ENCODE results near the gene FOXI3. TPM values are rescaled to one million over a fixed set of nuclear protein-coding genes. Genes with fewer than 3 reads are reported as not detected.
"Not testable (repeated sequence)": the region's sequence is repeated elsewhere in the genome, so short reads cannot be mapped to it uniquely, and the experiment has no call there.

Gene FOXI3
- total RNA-seq, 1 donor from 2014 or later, result not detected

DNA sequence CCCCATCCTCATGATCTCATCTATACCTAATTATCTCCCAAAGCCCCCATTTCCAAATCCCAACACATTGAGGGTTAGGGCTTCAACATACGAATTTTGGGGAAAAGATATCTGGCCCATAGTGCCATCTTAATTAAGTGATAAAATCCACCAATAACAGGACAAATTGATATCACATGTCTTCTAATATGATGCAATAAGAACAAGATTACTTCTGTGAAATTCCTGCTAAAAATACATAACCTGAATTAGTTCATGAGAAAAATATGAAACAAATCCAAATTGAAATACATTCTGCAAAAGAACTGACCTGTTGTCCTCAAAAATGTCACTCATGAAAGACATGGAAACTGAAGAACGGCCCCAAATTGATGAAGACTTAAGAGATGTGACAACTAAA is 28.8 kb downstream of the FOXI3 start:
- Histone ChIP-seq H3K27ac (no peak overlapping the region), H3K4me1 (no peaks in the 10 kb centered on the region), H3K27me3 (no peaks in the 10 kb centered on the region), H3K4me3 (no peak overlapping the region), H3K9me3 (no peaks in the 10 kb centered on the region), H3K36me3 (no peaks in the 10 kb centered on the region)
- DNase-seq (ENCODE audit: extremely low spot score in 2 of 2), result no peak
- intact Hi-C loops (cut with DNase I), result no loop called here
- TF ChIP-seq POLR2A (IDR thresholded peaks at IDR 0.05) (no peak), POLR2AphosphoS5 (IDR thresholded peaks at IDR 0.05; ENCODE audit: insufficient read depth in 1 of 2, low read depth in 1 of 2) (no peak)
- TF ChIP-seq, protein P1, sequence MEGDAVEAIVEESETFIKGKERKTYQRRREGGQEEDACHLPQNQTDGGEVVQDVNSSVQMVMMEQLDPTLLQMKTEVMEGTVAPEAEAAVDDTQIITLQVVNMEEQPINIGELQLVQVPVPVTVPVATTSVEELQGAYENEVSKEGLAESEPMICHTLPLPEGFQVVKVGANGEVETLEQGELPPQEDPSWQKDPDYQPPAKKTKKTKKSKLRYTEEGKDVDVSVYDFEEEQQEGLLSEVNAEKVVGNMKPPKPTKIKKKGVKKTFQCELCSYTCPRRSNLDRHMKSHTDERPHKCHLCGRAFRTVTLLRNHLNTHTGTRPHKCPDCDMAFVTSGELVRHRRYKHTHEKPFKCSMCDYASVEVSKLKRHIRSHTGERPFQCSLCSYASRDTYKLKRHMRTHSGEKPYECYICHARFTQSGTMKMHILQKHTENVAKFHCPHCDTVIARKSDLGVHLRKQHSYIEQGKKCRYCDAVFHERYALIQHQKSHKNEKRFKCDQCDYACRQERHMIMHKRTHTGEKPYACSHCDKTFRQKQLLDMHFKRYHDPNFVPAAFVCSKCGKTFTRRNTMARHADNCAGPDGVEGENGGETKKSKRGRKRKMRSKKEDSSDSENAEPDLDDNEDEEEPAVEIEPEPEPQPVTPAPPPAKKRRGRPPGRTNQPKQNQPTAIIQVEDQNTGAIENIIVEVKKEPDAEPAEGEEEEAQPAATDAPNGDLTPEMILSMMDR (IDR thresholded peaks at IDR 0.05), result no peak

DNA sequence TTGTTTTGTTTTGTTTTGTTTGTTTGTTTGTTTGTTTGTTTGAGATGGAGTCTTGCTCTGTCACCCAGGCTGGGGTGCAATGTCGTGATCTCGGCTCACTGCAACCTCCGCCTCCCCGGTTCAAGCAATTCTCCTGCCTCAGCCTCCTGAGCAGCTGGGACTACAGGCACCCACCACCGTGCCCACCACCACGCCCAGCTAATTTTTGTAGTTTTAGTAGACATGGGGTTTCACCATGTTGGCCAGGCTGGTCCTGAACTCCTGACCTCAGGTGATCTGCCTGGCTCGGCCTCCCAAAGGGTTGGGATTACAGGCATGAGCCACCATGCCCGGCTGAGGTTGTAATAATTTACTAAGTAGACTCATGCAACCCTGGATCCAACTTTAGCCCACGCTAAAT is 33.4 kb downstream of the FOXI3 start:
- H3K9me3 ChIP-seq; H3K27ac ChIP-seq; H3K36me3 ChIP-seq; H3K4me1 ChIP-seq; intact Hi-C loops (cut with DNase I); DNase-seq (ENCODE audit: extremely low spot score in 2 of 2); H3K4me3 ChIP-seq; H3K27me3 ChIP-seq: not testable (repeated sequence)

DNA sequence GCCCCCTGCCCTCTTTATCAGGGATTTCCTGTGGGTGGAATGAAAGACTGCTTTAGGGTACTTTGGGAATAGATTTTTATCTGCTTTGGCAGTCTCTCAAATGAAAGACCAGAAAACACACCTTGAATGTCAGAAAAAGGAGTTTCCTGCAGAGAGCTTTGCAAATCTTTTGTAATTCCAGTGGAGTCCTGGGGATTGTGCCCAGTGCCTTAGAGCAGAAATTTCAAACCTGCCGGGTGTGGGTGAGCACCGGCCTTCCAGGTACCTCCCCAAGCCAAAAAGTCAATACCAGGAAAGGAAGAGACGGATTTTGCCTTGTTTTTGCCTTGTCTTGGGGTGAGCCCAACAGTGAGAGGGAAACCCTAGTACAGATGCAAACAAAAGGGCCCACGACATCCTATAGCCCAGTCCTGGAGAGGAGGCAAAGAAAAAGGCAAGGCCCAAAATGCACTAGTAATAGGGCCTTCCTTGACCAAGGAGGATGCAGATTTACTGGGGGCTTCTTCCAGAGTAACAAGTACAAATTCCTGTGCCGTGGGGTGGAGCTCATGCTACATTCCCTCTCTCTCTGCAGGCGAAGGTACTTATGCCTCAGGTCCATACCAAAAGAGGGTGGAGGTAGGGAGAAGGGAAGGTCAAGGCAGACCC is 36.4 kb downstream of the FOXI3 start:
- peak in 1 of 2 donors; percentile 81 for DNase-seq (ENCODE audit: extremely low spot score in 2 of 2)
- Histone ChIP-seq H3K36me3 (no peaks in the 10 kb centered on the region), H3K27ac (no peak overlapping the region), H3K4me1 (no peaks in the 10 kb centered on the region), H3K9me3 (no peaks in the 10 kb centered on the region), H3K4me3 (no peak overlapping the region), H3K27me3 (no peaks in the 10 kb centered on the region)
- TF ChIP-seq POLR2AphosphoS5 (IDR thresholded peaks at IDR 0.05; ENCODE audit: insufficient read depth in 1 of 2, low read depth in 1 of 2) (no peak), POLR2A (IDR thresholded peaks at IDR 0.05) (no peak)
- TF ChIP-seq, protein P1 (IDR thresholded peaks at IDR 0.05), result no peak
- intact Hi-C loops (cut with DNase I), result no loop called here

- DNase-seq (ENCODE audit: extremely low spot score in 2 of 2); H3K9me3 ChIP-seq; H3K27me3 ChIP-seq; H3K4me3 ChIP-seq; H3K36me3 ChIP-seq; intact Hi-C loops (cut with DNase I); H3K27ac ChIP-seq; H3K4me1 ChIP-seq: not testable (repeated sequence)
Measured at GRCh38 chr2:88408870-88409269, 43.6 kb downstream of the FOXI3 start.

DNA sequence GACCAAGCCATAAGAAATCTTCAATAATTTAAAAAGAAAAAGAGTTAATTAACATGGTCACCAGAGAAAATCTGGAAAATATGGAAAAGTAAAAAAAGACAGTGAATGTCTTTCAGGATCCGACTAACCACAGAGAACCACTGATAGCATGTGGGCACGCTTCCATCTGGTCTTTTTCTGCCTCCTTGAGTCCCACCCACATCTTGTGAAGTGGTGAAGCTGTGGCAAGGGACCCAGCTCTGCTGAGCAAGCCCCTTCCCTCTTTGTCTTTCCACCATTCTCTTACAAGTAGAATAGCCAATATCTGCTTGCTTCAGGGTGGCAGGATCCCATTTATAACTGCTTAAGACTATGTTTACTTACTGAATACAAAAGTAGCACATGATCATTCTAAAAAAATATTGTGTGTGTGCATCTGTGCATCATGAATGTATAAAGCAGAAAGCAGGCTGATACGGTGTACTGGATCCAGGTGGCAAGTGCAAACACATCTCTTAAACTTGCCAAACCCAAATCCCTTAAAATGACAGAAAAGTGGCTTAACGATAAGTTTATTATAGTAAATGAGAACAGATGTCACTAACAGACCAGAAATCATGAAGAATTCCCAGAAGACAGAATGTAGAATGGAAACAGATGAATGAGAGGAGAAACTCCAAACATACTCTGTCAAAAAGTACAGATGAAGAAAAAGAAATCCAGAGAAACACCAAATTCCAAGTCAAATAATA is 52.3 kb downstream of the FOXI3 start:
- Histone ChIP-seq H3K4me1 (no peaks in the 10 kb centered on the region), H3K27ac (no peak overlapping the region), H3K9me3 (no peaks in the 10 kb centered on the region), H3K36me3 (no peaks in the 10 kb centered on the region), H3K27me3 (no peaks in the 10 kb centered on the region), H3K4me3 (no peak overlapping the region)
- TF ChIP-seq POLR2AphosphoS5 (IDR thresholded peaks at IDR 0.05; ENCODE audit: insufficient read depth in 1 of 2, low read depth in 1 of 2) (no peak), POLR2A (IDR thresholded peaks at IDR 0.05) (no peak)
- TF ChIP-seq, protein P1 (IDR thresholded peaks at IDR 0.05), result no peak
- intact Hi-C loops (cut with DNase I), result no loop called here
- no peak for DNase-seq (ENCODE audit: extremely low spot score in 2 of 2)

DNA sequence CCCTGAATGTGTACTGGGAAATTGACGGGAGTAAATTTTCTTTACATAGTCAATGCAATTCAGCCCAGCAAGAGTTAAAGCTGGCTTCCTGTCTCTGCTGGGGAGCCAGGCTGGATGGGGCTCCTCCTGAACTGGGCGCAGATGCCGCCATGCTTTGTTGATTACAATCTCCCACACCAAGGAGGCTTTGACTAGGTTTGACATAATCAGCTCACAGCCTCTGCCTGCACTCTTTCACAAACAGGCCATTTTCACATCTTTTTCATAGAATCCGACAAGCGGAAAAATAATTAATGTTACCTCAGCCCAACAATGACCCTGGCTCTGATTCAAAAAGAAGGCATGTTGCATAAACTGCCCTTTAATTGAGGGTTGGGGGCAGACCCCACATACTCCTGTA is 54.3 kb downstream of the FOXI3 start:
- intact Hi-C loops (cut with DNase I), result no loop called here
- Histone ChIP-seq H3K4me1 (no peaks in the 10 kb centered on the region), H3K4me3 (no peak overlapping the region), H3K27me3 (no peaks in the 10 kb centered on the region), H3K36me3 (no peaks in the 10 kb centered on the region), H3K27ac (no peak overlapping the region), H3K9me3 (no peaks in the 10 kb centered on the region)
- DNase-seq (ENCODE audit: extremely low spot score in 2 of 2), result peak in 1 of 2 donors; percentile 67
- TF ChIP-seq, protein P1 (IDR thresholded peaks at IDR 0.05), result no peak
- TF ChIP-seq POLR2AphosphoS5 (IDR thresholded peaks at IDR 0.05; ENCODE audit: insufficient read depth in 1 of 2, low read depth in 1 of 2) (no peak), POLR2A (IDR thresholded peaks at IDR 0.05) (no peak)

Data from vagina (tissue), 2 donors.